ENCODE data around the gene TRIM40. TPM values are rescaled to one million over a fixed set of nuclear protein-coding genes. Genes with fewer than 3 reads are reported as not detected.
"Not testable (repeated sequence)": the region's sequence is repeated elsewhere in the genome, so short reads cannot be mapped to it uniquely, and the experiment has no call there.

Gene TRIM40
- total RNA-seq, 1 donor from 2014 or later, result not detected

- intact Hi-C loops (cut with micrococcal nuclease), result no loop called here
Measured at GRCh38 chr6:30113003-30113759, 22.8 kb upstream of the TRIM40 start, which contains the start of gene TRIM31. Gene TRIM31, minus strand, starts transcription at chr6:30113090. Its CDS starts 285 bp downstream, at chr6:30112805.

GRCh38 chr6:30113841-30114240 is 22.1 kb upstream of the TRIM40 start:
- intact Hi-C loops (cut with micrococcal nuclease), result no loop called here

DNA sequence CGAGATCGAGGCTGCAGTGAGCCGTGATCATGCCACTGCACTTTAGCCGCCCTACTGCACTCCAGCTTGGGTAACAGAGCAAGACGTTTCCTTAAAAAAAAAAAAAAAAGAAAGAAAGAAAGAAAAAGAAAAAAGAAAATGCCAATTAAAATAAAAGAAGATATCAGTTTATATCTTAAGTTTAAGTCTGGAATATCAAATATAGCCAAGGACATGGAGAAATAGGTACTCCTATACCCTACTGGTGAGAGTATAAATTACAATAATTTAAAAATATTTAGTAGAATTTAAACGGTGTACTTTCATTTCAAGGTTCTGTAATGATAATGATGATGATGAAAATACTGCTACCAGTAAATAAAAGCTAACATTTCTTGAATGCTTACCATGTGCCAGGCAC is 19.2 kb upstream of the TRIM40 start:
- intact Hi-C loops (cut with micrococcal nuclease), result no loop called here

DNA sequence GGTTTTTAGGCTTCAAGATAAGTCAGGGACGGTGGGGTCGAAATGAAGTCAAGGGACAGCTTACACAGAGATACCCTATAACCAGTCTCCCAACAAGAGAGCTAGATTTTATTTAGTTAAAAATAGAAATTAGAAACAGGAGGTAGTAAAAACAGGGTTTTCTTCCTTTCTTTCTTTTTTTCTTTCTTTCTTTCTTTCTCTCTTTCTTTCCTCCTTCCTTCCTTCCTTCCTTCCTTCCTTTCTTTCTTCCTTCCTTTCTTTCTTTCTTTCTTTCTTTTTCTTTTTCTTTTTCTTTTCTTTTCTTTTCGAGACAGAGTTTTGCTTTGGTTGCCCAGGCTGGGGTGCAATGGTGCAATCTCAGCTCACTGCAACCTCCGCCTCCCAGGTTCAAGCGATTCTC is 17.2 kb upstream of the TRIM40 start:
- intact Hi-C loops (cut with micrococcal nuclease), result not testable (repeated sequence)

GRCh38 chr6:30121446-30122366 is 14.2 kb upstream of the TRIM40 start:
- intact Hi-C loops (cut with micrococcal nuclease), result no loop called here

- intact Hi-C loops (cut with micrococcal nuclease), result no loop called here
Measured at GRCh38 chr6:30122515-30122914, 13.4 kb upstream of the TRIM40 start.

DNA sequence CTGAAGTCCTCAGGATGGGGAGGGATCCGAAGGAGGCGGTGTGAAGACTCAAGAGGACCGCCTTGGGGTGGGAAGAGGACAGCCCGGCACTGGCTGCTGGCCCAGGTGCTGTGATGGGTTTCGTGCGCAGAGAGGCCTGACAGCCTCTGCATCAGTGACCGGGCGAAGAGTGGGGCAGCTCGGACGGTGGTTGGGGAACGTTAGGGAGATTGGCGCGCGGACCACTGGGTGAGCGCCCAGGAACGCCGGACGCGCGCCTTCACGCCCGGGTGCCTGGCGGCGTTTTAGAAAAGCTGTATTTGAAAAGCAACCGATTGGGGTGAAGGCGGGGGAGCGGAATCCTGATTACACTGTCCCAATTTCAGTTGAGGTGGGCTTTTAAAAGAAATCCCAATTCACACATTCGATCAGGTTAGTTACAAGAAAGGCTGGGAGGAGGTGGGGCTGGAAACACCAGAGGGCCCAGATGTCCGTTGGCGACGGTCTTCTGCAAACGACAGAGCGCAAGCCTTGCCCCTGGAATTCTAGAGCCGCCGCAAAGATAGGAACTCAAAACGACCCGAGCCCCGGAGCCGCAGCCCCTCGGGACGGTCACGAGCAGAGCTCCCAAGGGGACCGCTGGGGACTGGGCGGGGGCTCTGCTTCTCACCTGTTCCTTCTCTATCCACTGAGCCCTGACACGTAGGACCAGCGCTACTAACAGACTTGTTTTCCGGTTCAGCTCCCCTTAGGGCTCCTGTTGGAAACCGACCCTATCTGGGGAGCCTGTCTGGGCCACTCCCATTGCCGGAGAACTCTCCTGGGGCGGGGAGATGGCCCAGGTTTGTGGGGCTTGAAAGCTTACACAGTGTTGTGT is 8.5 kb upstream of the TRIM40 start:
- intact Hi-C loops (cut with micrococcal nuclease), result no loop called here

GRCh38 chr6:30129265-30130178 is 6.4 kb upstream of the TRIM40 start:
- intact Hi-C loops (cut with micrococcal nuclease), result no loop called here

DNA sequence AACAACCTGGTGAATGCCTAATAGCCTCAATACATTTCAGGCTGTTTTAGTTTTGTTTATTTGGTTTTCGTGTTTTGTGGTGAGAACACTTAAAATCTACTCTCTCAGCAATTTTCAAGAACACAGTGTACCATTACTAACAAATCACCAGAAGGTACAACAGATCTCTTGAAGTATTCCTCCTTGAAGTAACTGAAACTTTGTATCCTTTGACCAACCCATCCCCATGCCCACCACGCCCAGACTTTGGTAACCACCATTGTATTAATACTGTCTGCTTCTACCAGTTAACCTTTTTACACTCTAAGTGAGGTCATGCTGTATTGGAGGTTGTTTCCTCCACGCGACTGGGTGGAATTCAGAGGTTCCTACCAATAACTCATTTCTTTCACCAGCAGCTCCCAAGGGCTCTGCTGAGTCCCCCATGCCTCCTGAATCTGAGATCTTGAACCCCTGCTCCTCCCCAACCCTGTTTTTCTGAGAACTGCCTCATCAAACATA is 5.7 kb upstream of the TRIM40 start:
- intact Hi-C loops (cut with micrococcal nuclease), result no loop called here

GRCh38 chr6:30130887-30131862 is 4.8 kb upstream of the TRIM40 start:
- intact Hi-C loops (cut with micrococcal nuclease), result loop anchor here (1.0 kb wide), 1 partner anchor 28 kb away; no protein-coding TSS in a partner anchor

- intact Hi-C loops (cut with micrococcal nuclease), result loop anchor here (1.0 kb wide), 1 partner anchor 29 kb away; no protein-coding TSS in a partner anchor
Measured at GRCh38 chr6:30131947-30132497, 3.9 kb upstream of the TRIM40 start.

GRCh38 chr6:30135147-30135546 is 793 bp upstream of the TRIM40 start:
- intact Hi-C loops (cut with micrococcal nuclease), result no loop called here

DNA sequence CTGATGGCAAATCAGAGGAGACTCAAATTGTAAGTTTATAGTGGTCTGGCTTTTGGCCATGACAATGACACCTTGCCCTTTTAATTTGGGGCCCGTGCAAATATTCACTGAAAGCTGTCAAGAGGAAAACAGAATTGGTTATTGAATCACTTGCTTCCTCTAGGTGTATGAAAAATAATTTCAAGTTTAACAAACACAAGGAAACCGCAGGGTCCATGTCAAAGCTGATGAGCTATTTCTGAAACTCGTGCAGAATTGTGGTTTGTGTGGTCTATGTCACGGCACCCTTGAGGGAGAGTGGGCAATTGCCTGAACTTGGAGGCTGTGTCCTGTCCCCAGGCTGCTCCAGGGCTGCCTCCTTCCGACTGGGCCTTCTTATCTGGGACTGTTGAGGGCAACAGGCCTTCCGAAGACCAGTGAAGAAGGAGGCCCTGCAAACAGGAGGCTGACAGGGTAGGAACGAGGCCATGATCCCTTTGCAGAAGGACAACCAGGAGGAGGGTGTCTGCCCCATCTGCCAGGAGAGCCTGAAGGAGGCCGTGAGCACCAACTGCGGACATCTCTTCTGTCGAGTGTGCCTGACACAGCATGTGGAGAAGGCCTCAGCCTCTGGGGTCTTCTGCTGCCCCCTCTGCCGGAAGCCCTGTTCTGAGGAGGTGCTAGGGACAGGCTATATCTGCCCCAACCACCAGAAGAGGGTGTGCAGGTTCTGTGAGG is 788 bp downstream of the TRIM40 start:
- intact Hi-C loops (cut with micrococcal nuclease), result no loop called here

- intact Hi-C loops (cut with micrococcal nuclease), result not testable (repeated sequence)
Measured at GRCh38 chr6:30140240-30140639, 4.3 kb downstream of the TRIM40 start.

- intact Hi-C loops (cut with micrococcal nuclease), result no loop called here
Measured at GRCh38 chr6:30142665-30143064, 6.7 kb downstream of the TRIM40 start.

DNA sequence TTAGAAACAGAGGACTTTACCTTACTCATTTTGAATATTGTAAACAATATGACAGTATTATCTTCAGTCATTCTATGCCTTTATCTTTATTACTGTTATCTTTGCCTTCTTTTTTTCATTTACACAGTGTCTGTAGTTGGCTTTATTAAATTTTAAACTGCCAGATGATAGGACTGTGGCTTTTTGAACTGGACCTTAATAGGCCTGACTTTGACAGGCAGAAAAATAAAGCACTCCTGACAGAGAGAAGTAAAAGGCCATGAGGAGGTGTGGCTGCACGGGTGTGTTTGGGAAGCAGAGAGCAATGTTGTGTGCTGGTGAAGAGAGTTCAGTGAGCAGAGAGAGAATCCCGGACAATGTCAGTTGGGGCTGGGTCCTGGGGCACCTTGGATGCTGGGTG is 7.8 kb downstream of the TRIM40 start:
- intact Hi-C loops (cut with micrococcal nuclease), result no loop called here

DNA sequence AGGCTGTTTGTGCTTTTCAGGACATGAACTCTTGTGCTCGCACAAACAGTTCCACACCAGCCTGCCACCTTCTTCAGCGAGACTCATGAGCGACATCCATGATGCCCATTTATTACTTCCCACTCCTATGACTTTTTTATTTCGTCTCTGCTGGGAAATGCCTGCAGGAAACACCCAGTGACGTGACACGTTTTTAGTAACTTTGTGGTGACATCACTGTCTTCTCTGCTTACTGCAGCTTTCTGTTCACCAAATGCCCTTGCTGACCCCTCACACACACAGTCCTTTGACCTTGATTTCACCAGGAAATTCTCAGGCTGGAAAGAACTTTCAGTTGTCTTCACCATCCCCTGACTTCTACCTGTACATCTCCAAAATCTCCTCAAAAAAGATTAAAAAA is 8.9 kb downstream of the TRIM40 start:
- intact Hi-C loops (cut with micrococcal nuclease), result no loop called here

- intact Hi-C loops (cut with micrococcal nuclease), result no loop called here
Measured at GRCh38 chr6:30145818-30146217, 9.9 kb downstream of the TRIM40 start.
